Adrenal gland (tissue), 12 donors: ENCODE results near the gene HEATR5A. TPM values are rescaled to one million over a fixed set of nuclear protein-coding genes. Genes with fewer than 3 reads are reported as not detected.

Source experiments
- DNase-seq, 7 donors: peaks; one replicate each; pipeline ENCODE4 v3.0.0-alpha.2; 2019 to 2020
- H3K27ac ChIP-seq, 5 donors: fragments of 200-600 bp; sonication (generic) in 4 of 5; 1 replicate in 3 of 5; 2 replicates in 2 of 5; pipeline versions ENCODE4 v1.5.1 to v1.8.0; 2016 to 2020; ENCODE audit warnings: mild to moderate bottlenecking in 1 of 5
- H3K27me3 ChIP-seq: fragments of 200-600 bp; 2 replicates; pipeline ENCODE4 v1.8.0; 2021
- H3K36me3 ChIP-seq, 2 donors: fragments of 200-600 bp; replicated peaks in 1 of 2; 1 replicate in 1 of 2; 2 replicates in 1 of 2; pipeline versions ENCODE4 v1.5.1 to v1.8.0; 2018 to 2022
- H3K4me1 ChIP-seq, 2 donors: fragments of 200-600 bp; replicated peaks in 1 of 2; 1 replicate in 1 of 2; 2 replicates in 1 of 2; pipeline versions ENCODE4 v1.5.1 to v1.8.0; 2018 to 2021
- H3K4me3 ChIP-seq, 4 donors: fragments of 200-600 bp; sonication (generic) in 3 of 4; one replicate each; pipeline ENCODE4 v1.5.1; 2016 to 2018
- H3K9me3 ChIP-seq, 3 donors: fragments of 200-600 bp; sonication (generic) in 1 of 3; replicated peaks in 1 of 3; 1 replicate in 2 of 3; 2 replicates in 1 of 3; pipeline versions ENCODE4 v1.5.1 to v1.8.0; 2016 to 2021
- CTCF ChIP-seq, 6 experiments: fragments of 450-650 bp in 4 of 6; fragments of 200-600 bp in 2 of 6; sonication (generic) in 1 of 6; IDR thresholded peaks; 1 replicate in 5 of 6; 2 replicates in 1 of 6; pipeline versions ENCODE4 v1.5.1 to v1.8.0; 2016 to 2021; ENCODE audit warnings: antibody characterized with exemption in 6 of 6, mild to moderate bottlenecking in 2 of 6, moderate library complexity in 1 of 6
- POLR2A ChIP-seq, 2 donors: fragments of 450-650 bp; IDR thresholded peaks; one replicate each; pipeline ENCODE4 v1.6.1; 2017; ENCODE audit warnings: antibody characterized with exemption in 2 of 2, mild to moderate bottlenecking in 2 of 2, moderate library complexity in 1 of 2
- WGBS, 4 donors: extraction: QIAGEN DNeasy Blood & Tissue Kit in 2 of 4; methylation state at CpG; one replicate each; pipeline versions ENCODE4 v1.1.5 to v1.1.7; 2013 to 2017; 5-methylcytosine and 5-hydroxymethylcytosine counted together
- intact Hi-C, 2 donors: fragments of 100-400 bp; cut with DNase I; formaldehyde crosslinking; loops; one replicate each; pipeline versions ENCODE4 v1.14.1 to v1.15.0; 2022 to 2023
- polyA plus RNA-seq, 3 donors: library from polyadenylated mRNA; stranded (reverse); fragments of 200-250 nt in 2 of 3; fragments of 350-450 nt in 1 of 3; fragmentation: Illumina TruSeq in 1 of 3; extraction: RNeasy Lipid Tissue Mini Kit (QIAGEN cat#74804) in 1 of 3; gene quantifications; one replicate each; pipeline ENCODE4 v1.2.3, GENCODE V29; 2013 to 2014
- total RNA-seq, 9 donors: library from RNA; depleted of rRNA in 4 of 9; stranded (reverse); fragments of >200 nt in 4 of 9; fragments of 120-200 nt in 1 of 9; fragmentation: NEBNext Ultra II Directional in 1 of 9; extraction: Animal tissue kit (Norgen Biotek cat#: 25700) in 1 of 9; gene quantifications; one replicate each; pipeline versions ENCODE4 v1.1.0 to v1.2.4, GENCODE V29; 2013 to 2023
- donor health status: healthy with polysubstance abuse.
- donor health status: Bipolar disorder and iron deficiency.
- donor health status: DM: yes; HTN: yes; CAD: no.
- donor health status: DM: no; HTN: no; CAD: no.
- donor health status: DM: no; HTN: no; CAD: no.
- donor health status: DM: yes; HTN: yes; CAD: no.

Gene HEATR5A
- total and polyA plus RNA-seq, 12 donors: 20.8 to 60.4 (median 40.1) TPM

- Histone ChIP-seq H3K4me3 (no peak overlapping the region), H3K9me3 (no peaks in the 10 kb centered on the region), H3K27me3 (no peaks in the 10 kb centered on the region), H3K36me3 (no peaks in the 10 kb centered on the region), H3K27ac (peak overlapping the region in 3 of 5 donors; percentile 20 to 45 (median 36)), H3K4me1 (peaks cover 0 to 17% of the 10 kb centered on the region in 2 donors)
- DNase-seq: no peak
- intact Hi-C loops: no loop called here
- no peak for TF ChIP-seq CTCF (IDR thresholded peaks at IDR 0.05)
- no peak for TF ChIP-seq POLR2A (IDR thresholded peaks at IDR 0.05)
Measured at GRCh38 chr14:31435276-31435675, 14.9 kb upstream of the HEATR5A start.

GRCh38 chr14:31430634-31431264 is 10.4 kb upstream of the HEATR5A start:
- Histone ChIP-seq H3K27ac (no peak overlapping the region), H3K4me3 (no peak overlapping the region), H3K36me3 (no peaks in the 10 kb centered on the region), H3K9me3 (no peaks in the 10 kb centered on the region), H3K27me3 (no peaks in the 10 kb centered on the region), H3K4me1 (peaks cover 5 to 25% of the 10 kb centered on the region in 2 donors)
- WGBS, 4 donors: 90 to 95% (median 94%) methylated on average over 11 of the region's 11 CpGs
- DNase-seq: no peak
- TF ChIP-seq CTCF (IDR thresholded peaks at IDR 0.05) (no peak), POLR2A (IDR thresholded peaks at IDR 0.05) (no peak)
- intact Hi-C loops: no loop called here

- WGBS, 4 donors: 90 to 96% (median 95%) methylated on average over 1 of the region's 1 CpG
- no peaks in the 10 kb centered on the region for H3K27me3 ChIP-seq
- H3K4me1 ChIP-seq: peaks cover 5 to 16% of the 10 kb centered on the region in 2 donors
- intact Hi-C loops: no loop called here
- no peak overlapping the region for H3K4me3 ChIP-seq
- no peaks in the 10 kb centered on the region for H3K9me3 ChIP-seq
- H3K27ac ChIP-seq: no peak overlapping the region
- no peak for TF ChIP-seq POLR2A (IDR thresholded peaks at IDR 0.05)
- H3K36me3 ChIP-seq: no peaks in the 10 kb centered on the region
- no peak for DNase-seq
Measured at GRCh38 chr14:31429791-31430190, 9.4 kb upstream of the HEATR5A start.

GRCh38 chr14:31428011-31428410 is 7.7 kb upstream of the HEATR5A start:
- Histone ChIP-seq H3K9me3 (no peaks in the 10 kb centered on the region), H3K27ac (no peak overlapping the region), H3K4me1 (peaks cover 5 to 12% of the 10 kb centered on the region in 2 donors), H3K4me3 (no peak overlapping the region), H3K36me3 (no peaks in the 10 kb centered on the region), H3K27me3 (no peaks in the 10 kb centered on the region)
- DNase-seq: no peak
- intact Hi-C loops: no loop called here
- WGBS, 4 donors: 82 to 96% (median 91%) methylated on average over 1 of the region's 1 CpG
- no peak for TF ChIP-seq POLR2A (IDR thresholded peaks at IDR 0.05)
- TF ChIP-seq CTCF (IDR thresholded peaks at IDR 0.05): no peak

- Histone ChIP-seq H3K27ac (no peak overlapping the region), H3K4me1 (peaks cover 5 to 12% of the 10 kb centered on the region in 2 donors), H3K36me3 (no peaks in the 10 kb centered on the region), H3K27me3 (no peaks in the 10 kb centered on the region), H3K4me3 (no peak overlapping the region), H3K9me3 (no peaks in the 10 kb centered on the region)
- 34 to 45% (median 36%) methylated on average over 2 of the region's 2 CpGs for WGBS, 4 donors
- no peak for DNase-seq
- intact Hi-C loops: no loop called here
- TF ChIP-seq POLR2A (IDR thresholded peaks at IDR 0.05) (no peak), CTCF (IDR thresholded peaks at IDR 0.05) (no peak)
Measured at GRCh38 chr14:31426663-31427062, 6.3 kb upstream of the HEATR5A start.
